ENCODE measurements around the gene ZNF525. TPM values are rescaled to one million over a fixed set of nuclear protein-coding genes. Genes with fewer than 3 reads are reported as not detected.
"Not testable (repeated sequence)": the region's sequence is repeated elsewhere in the genome, so short reads cannot be mapped to it uniquely, and the experiment has no call there.

The ZNF525 gene
- total and polyA plus RNA-seq, 2 donors, result 4.6 to 23.1 TPM

DNA sequence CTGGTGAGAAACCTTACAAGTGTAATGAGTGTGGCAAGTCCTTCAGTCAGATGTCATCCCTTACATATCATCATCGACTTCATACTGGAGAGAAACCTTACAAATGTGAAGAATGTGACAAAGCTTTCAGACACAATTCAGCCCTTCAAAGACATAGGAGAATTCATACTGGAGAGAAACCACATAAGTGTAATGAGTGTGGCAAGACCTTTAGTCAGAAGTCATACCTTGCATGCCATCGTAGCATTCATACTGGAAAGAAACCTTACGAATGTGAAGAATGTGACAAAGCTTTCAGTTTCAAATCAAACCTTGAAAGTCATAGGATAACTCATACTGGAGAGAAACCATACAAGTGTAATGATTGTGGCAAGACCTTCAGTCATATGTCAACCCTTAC, 15.9 kb downstream of the ZNF525 start:
- no peak for DNase-seq (ENCODE audit: extremely low spot score)
- Histone ChIP-seq H3K36me3 (ENCODE audit: insufficient read depth) (peaks cover 14% of the 10 kb centered on the region), H3K4me1 (ENCODE audit: insufficient read depth) (no peaks in the 10 kb centered on the region), H3K4me3 (ENCODE audit: low read depth, low read length) (no peak overlapping the region), H3K27ac (ENCODE audit: low read depth) (no peak overlapping the region)
- WGBS, result 95% methylated on average over 3 of the region's 3 CpGs

DNA sequence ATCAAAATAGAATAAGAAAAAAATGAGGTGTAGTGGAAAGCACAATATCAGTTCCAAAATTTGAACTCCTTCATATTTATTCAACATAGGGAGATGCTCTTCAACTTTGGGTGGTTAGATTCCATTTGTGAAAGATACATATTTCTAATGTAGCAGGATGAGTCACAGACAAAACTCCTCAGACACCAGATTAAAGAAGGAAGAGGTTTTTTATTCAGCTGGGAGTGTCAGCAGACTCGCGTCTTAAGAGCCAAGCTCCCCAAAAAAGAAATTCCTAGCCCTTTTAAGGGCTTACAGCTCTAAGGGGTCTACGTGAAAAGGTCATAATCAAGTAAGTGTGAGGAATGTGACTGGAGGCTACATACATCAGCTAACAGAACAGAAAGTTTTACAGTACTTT, 22.7 kb downstream of the ZNF525 start:
- DNase-seq (ENCODE audit: extremely low spot score), result no peak
- no peak overlapping the region for H3K27ac ChIP-seq (ENCODE audit: low read depth)
- H3K36me3 ChIP-seq (ENCODE audit: insufficient read depth), result no peaks in the 10 kb centered on the region
- 42% methylated on average over 3 of the region's 3 CpGs for WGBS
- H3K4me1 ChIP-seq (ENCODE audit: insufficient read depth), result no peaks in the 10 kb centered on the region
- H3K4me3 ChIP-seq (ENCODE audit: low read depth, low read length), result no peak overlapping the region

DNA sequence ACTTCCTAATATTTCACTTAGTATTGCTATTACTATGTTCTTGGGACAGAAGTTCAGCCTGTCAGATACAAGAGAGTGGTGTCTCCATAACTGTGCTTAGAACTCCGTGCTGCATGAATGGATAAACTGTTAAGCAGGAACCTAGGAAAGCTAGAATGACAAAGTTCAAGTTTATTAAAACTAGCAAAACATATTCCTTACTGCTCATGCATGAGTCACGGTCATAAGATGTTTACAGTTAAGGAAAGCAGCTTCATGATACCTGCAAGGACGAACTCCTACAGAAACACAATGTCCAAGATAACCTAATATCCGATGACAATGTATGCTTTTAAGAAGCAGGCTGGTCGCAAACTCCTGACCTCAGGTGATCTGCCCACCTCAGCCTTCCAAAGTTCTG, 23.4 kb downstream of the ZNF525 start:
- Histone ChIP-seq H3K4me3 (ENCODE audit: low read depth, low read length) (no peak overlapping the region), H3K36me3 (ENCODE audit: insufficient read depth) (no peaks in the 10 kb centered on the region), H3K27ac (ENCODE audit: low read depth) (no peak overlapping the region), H3K4me1 (ENCODE audit: insufficient read depth) (no peaks in the 10 kb centered on the region)
- DNase-seq (ENCODE audit: extremely low spot score), result no peak
- WGBS, result 84% methylated on average over 5 of the region's 5 CpGs

DNA sequence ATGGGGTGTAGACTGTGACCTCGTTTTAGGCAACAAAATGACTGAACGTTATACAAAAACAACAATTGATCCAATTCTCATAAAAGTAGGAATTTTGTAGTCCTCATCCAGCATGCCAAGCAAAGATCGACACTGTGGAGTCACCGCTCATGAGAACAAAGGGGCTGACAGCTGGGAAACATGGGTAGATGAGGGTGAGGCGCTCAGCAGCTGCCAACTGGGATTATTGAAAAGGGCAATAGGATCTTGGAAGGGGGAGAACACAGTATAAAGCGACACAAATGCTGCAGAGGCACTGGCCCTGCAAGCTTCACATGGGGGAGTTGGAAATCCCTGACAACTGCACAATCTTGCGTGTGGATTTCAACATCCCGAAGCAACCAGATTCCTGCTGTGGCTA, 24.1 kb downstream of the ZNF525 start:
- no peaks in the 10 kb centered on the region for H3K4me1 ChIP-seq (ENCODE audit: insufficient read depth)
- no peaks in the 10 kb centered on the region for H3K36me3 ChIP-seq (ENCODE audit: insufficient read depth)
- no peak overlapping the region for H3K4me3 ChIP-seq (ENCODE audit: low read depth, low read length)
- no peak overlapping the region for H3K27ac ChIP-seq (ENCODE audit: low read depth)
- 62% methylated on average over 8 of the region's 8 CpGs for WGBS
- no peak for DNase-seq (ENCODE audit: extremely low spot score)

DNA sequence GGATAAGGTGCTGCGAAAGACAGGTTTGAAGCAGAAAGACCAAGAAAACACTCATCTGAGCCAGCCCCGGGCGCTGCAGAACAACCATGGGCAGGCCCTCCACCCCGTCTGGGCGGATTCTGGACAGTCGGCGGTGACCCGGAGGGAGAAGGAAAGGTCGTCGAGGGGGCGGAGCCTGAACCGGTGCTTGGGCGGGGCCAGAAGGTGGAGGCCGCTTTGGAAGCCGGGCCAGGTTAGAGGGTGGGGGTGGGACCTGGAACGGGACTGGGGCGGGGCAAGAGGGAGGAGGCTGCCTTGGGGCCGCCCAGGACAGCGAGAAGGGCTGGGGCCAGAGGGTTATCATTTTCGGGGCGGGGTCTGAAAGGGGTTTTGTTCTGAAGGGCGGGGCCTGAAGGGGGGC, 24.5 kb downstream of the ZNF525 start:
- no peaks in the 10 kb centered on the region for H3K4me1 ChIP-seq (ENCODE audit: insufficient read depth)
- DNase-seq (ENCODE audit: extremely low spot score), result no peak
- WGBS, result 32% methylated on average over 22 of the region's 22 CpGs
- no peaks in the 10 kb centered on the region for H3K36me3 ChIP-seq (ENCODE audit: insufficient read depth)
- no peak overlapping the region for H3K4me3 ChIP-seq (ENCODE audit: low read depth, low read length)
- H3K27ac ChIP-seq (ENCODE audit: low read depth), result no peak overlapping the region

DNA sequence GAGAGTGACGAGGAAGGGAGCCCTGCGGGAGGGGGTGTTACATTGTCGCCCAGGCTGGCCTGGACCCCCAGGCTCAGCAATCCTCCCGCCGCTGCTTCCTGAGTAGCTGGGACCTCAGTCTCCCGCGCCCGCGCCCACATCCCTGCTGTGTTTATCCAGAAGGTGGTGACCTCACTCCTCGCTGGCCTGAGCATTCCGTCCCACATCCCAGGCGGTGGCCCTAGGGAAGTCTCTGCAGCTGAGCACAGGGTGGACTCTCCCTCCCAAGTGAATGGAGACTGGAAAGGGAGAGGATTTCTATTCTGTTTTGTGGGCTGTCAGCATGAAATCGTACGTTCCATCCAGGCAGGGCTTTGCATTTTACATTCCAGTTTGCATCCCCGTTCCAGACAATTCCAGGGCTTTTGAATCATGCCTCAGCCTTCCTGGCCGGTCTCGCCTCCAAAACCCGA, 29.0 kb downstream of the ZNF525 start:
- WGBS, result 3% methylated on average over 18 of the region's 18 CpGs
- peak overlapping the region; percentile 8 for H3K4me3 ChIP-seq (ENCODE audit: low read depth, low read length)
- no peaks in the 10 kb centered on the region for H3K4me1 ChIP-seq (ENCODE audit: insufficient read depth)
- peak overlapping the region; percentile 55 for H3K27ac ChIP-seq (ENCODE audit: low read depth)
- no peaks in the 10 kb centered on the region for H3K36me3 ChIP-seq (ENCODE audit: insufficient read depth)
- DNase-seq (ENCODE audit: extremely low spot score), result no peak

DNA sequence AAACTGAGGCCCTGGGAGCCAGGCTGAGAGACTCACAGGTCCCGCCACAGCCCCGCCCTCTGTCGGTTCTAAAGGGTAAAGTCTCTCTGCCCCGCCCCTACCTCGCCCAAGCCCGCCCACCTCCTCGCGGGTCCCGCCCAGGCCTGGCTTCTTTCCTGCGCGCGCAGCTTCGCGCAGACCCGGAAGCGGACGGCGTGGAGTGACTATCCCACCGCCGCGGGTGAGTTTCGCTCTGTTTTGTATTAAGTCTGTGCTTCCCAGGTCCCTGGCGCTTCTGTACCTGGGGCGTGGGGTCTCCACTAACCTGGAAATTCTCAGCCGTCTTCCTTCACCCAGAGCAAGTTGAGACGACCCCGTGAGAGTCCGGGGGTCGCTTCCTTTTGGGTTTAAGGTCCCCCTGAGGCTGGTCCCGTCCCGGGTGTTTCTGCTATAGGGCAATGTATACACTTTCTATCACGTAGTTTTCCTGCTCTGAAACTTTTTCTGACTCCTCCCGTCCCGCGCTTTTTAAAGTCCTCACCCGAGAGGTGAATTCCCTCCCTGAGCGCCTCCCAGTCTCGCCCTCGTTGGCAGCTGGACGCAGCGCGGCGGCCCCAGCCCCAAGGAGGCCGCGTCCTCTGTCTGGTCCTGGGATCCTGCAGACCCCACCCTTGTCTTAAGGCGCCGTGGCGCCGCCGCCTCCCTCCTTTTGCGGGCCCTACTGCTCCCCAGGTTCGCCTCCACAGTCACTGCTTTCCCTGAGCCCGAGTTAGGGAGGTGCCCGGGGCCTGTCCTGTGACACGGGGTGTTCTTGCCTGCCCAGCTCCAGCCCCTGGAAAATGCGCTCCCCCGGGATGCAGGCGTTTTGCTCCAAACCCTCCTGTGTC, 29.7 kb downstream of the ZNF525 start, which contains the start of gene ZNF765:
TSS of gene ZNF765 (plus strand) at position 176 of the 866 bp plus-strand sequence. CDS start 2,867 bp downstream, outside the sequence.
- no peaks in the 10 kb centered on the region for H3K4me1 ChIP-seq (ENCODE audit: insufficient read depth)
- H3K36me3 ChIP-seq (ENCODE audit: insufficient read depth), result no peaks in the 10 kb centered on the region
- H3K27ac ChIP-seq (ENCODE audit: low read depth), result peak within 1 kb of the TSS; percentile 75
- DNase-seq (ENCODE audit: extremely low spot score), result peak; percentile 80
- H3K4me3 ChIP-seq (ENCODE audit: low read depth, low read length), result peak within 1 kb of the TSS; percentile 65
- under 1% methylated on average over 58 of the region's 58 CpGs for WGBS

DNA sequence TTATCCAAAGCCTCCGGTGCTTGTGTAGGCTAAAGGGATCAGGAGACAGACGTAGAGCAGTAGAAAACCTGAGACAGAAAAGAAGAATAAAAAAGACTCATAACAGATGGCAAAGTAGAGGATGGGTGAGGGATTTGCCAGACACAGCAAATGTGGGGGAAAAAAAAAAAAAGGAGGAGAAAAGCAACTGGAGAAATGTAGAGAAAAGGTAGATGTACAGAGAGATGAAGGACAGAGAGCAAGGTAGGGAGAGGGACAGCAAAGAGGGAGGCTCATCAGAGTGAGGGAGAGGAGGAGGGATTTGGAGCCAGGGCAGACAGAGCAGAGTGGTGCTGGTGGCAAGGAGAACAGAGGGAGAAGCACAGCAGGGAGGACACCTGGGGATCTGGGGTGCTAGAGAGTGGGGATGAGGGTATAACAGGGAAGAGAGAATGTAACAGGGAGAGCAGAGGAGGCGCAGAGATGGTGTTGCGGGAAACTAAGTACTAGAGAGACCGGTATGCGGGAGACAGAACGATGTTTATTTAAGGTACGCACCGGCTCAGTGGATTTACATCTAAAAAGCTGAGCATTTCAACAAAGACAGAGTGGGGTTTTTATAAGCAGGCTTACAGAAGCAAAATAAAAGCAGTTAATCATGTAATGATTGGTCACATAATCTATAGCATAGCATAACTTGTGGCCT, 30.5 kb downstream of the ZNF525 start:
- peak overlapping the region; percentile 65 for H3K4me3 ChIP-seq (ENCODE audit: low read depth, low read length)
- 10% methylated on average over 9 of the region's 9 CpGs for WGBS
- not testable (repeated sequence) for H3K27ac ChIP-seq (ENCODE audit: low read depth); H3K36me3 ChIP-seq (ENCODE audit: insufficient read depth); H3K4me1 ChIP-seq (ENCODE audit: insufficient read depth); DNase-seq (ENCODE audit: extremely low spot score)

DNA sequence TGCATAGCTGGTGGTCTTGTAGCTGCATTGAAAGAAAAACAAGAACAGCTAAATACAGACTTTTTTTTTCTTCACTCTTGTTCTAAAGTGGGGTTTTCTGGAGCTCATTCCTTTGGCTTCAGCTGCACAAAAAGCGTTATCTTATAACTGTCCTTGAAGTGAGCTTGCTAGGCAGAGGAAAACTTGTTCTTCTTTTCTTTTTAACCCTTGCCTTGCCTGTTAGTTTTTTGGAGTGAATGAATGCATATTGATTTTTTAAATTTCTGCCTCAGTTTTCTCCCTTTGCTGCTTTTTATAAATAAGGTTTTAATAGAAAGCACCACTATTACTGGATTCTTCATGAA, 31.0 kb downstream of the ZNF525 start:
- no peak overlapping the region for H3K4me3 ChIP-seq (ENCODE audit: low read depth, low read length)
- 9% methylated on average over 1 of the region's 1 CpG for WGBS
- DNase-seq (ENCODE audit: extremely low spot score), result no peak

DNA sequence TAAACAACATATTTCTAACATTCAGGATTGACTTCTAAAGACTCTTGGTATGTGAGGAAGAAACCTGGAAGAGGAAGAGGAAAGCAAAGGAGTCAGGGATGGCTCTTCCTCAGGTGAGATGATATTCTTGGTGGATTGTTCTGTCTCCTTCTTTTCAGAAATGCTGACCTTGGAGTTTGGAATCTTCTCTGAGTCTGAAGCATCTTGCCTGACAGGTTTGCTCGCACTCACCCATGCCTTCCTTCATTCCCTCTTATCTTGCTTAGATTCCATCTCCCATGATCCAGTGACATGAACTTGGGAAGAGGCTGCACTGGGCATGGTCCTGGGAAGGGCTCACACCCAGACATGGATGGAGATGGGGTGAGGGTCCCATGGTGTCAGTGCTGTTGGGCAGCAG, 32.4 kb downstream of the ZNF525 start:
- WGBS, result 90% methylated on average over 1 of the region's 1 CpG
- H3K4me3 ChIP-seq (ENCODE audit: low read depth, low read length); H3K36me3 ChIP-seq (ENCODE audit: insufficient read depth); H3K27ac ChIP-seq (ENCODE audit: low read depth); H3K4me1 ChIP-seq (ENCODE audit: insufficient read depth); DNase-seq (ENCODE audit: extremely low spot score): not testable (repeated sequence)

More for the DNA sequence above, 31.0 kb downstream of the ZNF525 start:
- no peaks in the 10 kb centered on the region for H3K4me1 ChIP-seq (ENCODE audit: insufficient read depth)
- H3K36me3 ChIP-seq (ENCODE audit: insufficient read depth), result no peaks in the 10 kb centered on the region
- H3K27ac ChIP-seq (ENCODE audit: low read depth), result no peak overlapping the region

DNA sequence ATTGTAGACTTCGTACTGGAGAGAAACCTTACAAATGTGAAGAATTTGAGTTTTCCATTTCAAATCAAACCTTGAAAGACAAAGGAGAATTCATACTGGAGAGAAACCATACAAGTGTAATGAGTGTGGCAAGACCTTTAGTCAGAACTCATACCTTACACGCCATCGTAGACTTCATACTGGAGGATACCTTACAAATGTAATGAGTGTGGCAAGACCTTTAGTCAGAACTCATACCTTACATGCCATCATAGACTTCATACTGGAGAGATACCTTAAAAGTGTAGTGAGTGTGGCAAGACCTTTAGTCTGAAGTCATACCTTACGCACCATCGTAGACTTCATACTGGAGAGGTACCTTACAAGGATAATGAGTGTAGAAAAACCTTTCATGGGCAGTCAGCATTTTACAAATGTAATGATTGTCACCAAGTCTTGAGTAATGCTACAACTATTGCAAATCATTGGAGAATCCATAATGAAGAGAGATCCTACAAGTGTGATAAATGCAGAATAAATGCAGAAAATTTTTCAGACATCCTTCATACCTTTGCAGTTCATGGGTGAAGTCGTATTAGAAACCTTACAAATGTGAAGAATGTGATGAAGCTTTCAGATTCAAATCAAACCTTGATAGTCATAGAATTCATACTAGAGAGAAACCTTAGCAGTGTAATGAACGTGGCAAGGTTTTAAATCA, 44.1 kb downstream of the ZNF525 start:
- Histone ChIP-seq H3K36me3 (ENCODE audit: insufficient read depth) (peaks cover 6% of the 10 kb centered on the region), H3K4me1 (ENCODE audit: insufficient read depth) (no peaks in the 10 kb centered on the region), H3K4me3 (ENCODE audit: low read depth, low read length) (no peak overlapping the region), H3K27ac (ENCODE audit: low read depth) (no peak overlapping the region)
- WGBS, result 89% methylated on average over 7 of the region's 7 CpGs
- no peak for DNase-seq (ENCODE audit: extremely low spot score)

DNA sequence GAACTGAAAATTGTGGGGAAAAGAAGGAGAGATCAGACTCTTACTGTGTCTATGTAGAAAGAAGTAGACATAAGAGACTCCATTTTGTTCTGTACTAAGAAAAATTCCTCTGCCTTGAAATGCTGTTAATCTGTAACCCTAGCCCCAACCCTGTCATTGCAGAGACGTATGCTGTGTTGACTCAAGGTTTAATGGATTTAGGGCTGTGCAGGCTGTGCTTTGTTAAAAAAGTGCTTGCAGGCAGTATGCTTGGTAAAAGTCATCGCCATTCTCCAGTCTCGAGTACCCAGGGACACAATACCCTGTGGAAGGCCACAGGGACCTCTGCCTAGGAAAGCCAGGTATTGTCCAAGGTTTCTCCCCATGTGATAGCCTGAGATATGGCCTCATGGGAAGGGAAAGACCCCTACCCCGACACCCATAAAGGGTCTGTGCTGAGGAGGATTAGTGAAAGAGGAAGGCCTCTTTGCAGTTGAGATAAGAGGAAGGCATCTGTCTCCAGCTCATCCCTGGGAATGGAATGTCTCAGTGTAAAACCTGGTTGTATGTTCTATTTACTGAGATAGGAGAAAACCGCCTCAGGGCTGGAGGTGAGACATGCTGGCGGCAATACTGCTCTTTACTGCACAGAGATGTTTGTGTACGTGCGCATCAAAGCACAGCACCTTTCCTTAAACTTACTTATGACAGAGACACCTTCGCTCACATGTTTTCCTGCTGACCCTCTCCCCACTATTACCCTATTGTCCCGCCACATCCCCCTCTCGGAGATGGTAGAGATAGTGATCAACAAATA, 55.2 kb downstream of the ZNF525 start:
- H3K27ac ChIP-seq (ENCODE audit: low read depth); DNase-seq (ENCODE audit: extremely low spot score); H3K36me3 ChIP-seq (ENCODE audit: insufficient read depth); H3K4me3 ChIP-seq (ENCODE audit: low read depth, low read length); H3K4me1 ChIP-seq (ENCODE audit: insufficient read depth): not testable (repeated sequence)
- WGBS, result 59% methylated on average over 11 of the region's 11 CpGs

DNA sequence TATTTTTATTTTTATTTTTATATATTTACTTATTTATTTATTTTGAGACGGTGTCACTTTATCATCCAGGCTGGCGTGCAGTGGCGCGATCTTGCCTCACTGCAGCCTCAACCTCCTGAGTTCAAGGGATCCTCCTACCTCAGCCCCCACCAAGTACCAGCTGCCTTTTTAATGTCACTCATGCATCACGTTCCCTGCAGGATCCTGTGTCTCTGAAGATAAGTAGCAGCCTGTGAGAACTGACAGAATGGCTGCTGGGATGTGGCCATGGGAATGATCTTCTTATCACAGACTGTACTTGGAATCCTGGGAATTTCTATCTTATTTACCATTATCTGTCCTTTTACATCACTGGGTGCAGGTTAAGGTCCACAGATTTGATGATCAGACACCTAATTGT, 57.0 kb downstream of the ZNF525 start:
- no peaks in the 10 kb centered on the region for H3K4me1 ChIP-seq (ENCODE audit: insufficient read depth)
- DNase-seq (ENCODE audit: extremely low spot score), result no peak
- WGBS, result 78% methylated on average over 5 of the region's 5 CpGs
- H3K27ac ChIP-seq (ENCODE audit: low read depth), result no peak overlapping the region
- no peaks in the 10 kb centered on the region for H3K36me3 ChIP-seq (ENCODE audit: insufficient read depth)
- H3K4me3 ChIP-seq (ENCODE audit: low read depth, low read length), result no peak overlapping the region

Data from urinary bladder (tissue), 4 donors.